ENCODE data around the gene MYOF.
"Not testable (repeated sequence)": the region's sequence is repeated elsewhere in the genome, so short reads cannot be mapped to it uniquely, and the experiment has no call there.

MYOF gene

DNA sequence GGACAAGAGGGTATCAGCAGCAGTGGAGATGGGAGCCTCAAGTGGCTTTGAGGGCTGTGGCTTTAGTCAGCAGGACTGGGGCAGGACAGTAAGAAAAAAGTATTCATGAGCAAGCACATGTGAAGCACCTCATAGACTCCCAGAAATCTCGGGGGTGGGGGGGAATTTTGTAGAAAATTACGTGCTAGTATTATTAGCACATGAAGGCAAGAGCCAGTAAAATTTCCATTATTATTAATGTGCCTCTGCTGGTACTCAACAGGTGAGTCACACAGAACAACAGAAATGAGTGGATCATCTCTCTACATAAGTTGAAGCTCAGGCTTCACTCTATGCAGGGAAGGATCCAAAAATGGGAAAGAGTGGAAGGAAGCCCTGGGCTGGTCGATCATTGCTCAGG lies 114.5 kb downstream of the MYOF start:
- Histone ChIP-seq H3K9ac (ENCODE audit: low read length) (no peak overlapping the region), H3K4me1 (ENCODE audit: control insufficient read depth, insufficient read depth, low read length) (no peaks in the 10 kb centered on the region), H3K4me3 (ENCODE audit: low read length) (no peak overlapping the region), H3K36me3 (ENCODE audit: control insufficient read depth, insufficient read depth, low read length) (peaks cover 3% of the 10 kb centered on the region), H3K27ac (ENCODE audit: low read depth, low read length) (no peak overlapping the region), H3K27me3 (ENCODE audit: control insufficient read depth, insufficient read depth, low read length) (no peaks in the 10 kb centered on the region)

DNA sequence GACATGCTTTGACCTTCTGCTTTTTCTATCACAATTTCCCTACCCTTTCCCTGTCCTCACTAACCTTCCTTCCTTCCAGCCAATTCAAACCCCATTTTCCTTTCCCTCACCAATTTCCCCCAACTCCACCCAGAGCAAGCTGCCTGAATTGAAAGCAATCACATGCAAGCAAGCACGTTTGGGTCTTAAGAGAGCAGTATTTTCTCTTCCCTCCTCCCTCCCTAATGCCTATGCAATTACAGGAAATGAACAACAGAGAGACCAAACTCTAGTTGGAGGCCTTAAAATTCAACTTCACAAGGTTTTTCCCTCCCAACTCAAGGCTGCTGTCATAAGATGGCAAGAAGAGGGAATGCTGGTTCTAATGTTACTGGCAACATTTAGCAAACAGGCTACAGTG lies 117.2 kb downstream of the MYOF start:
- Histone ChIP-seq H3K4me1 (ENCODE audit: control insufficient read depth, insufficient read depth, low read length) (no peaks in the 10 kb centered on the region), H3K27me3 (ENCODE audit: control insufficient read depth, insufficient read depth, low read length) (no peaks in the 10 kb centered on the region), H3K9ac (ENCODE audit: low read length) (no peak overlapping the region), H3K36me3 (ENCODE audit: control insufficient read depth, insufficient read depth, low read length) (peaks cover 5% of the 10 kb centered on the region), H3K4me3 (ENCODE audit: low read length) (no peak overlapping the region), H3K27ac (ENCODE audit: low read depth, low read length) (no peak overlapping the region)

DNA sequence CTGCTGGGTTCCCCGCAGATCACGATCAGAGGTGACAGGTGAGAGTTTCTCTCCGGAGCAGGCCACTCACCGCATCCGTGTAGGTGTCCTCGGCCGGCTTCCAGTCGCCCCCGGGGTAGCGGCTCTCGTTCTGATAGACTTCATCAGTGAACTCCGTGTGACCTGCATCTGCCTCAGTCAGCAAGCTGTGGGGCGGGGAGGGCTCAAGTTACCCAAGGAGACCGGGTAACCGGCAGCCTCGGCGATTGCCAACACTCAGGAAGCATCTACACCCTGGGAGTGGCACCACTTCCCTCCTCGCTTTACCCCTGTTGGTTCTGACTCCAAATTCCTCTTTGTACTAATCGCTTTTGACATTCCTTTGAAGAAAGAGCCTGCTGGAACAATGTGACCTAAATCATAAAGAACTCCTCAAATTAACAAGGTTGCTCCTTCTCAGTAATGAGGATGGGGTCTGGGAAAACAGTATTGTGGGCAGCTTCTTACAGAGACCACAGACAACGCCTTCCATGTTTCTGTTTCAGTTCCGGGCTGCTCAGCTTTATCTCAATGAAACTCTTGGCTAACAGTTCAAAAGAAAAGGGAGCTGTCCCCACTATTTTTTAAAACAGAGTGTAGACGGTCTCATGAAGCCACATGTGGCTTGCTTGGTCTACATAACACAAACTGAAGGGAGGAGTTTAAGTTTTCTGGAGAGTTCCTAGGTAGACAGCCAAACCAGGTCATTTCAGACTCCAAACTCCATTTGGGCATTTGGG lies 118.1 kb downstream of the MYOF start:
- Histone ChIP-seq H3K27me3 (ENCODE audit: control insufficient read depth, insufficient read depth, low read length) (no peaks in the 10 kb centered on the region), H3K27ac (ENCODE audit: low read depth, low read length) (no peak overlapping the region), H3K9ac (ENCODE audit: low read length) (no peak overlapping the region), H3K4me1 (ENCODE audit: control insufficient read depth, insufficient read depth, low read length) (no peaks in the 10 kb centered on the region), H3K36me3 (ENCODE audit: control insufficient read depth, insufficient read depth, low read length) (peaks cover 10% of the 10 kb centered on the region), H3K4me3 (ENCODE audit: low read length) (no peak overlapping the region)

DNA sequence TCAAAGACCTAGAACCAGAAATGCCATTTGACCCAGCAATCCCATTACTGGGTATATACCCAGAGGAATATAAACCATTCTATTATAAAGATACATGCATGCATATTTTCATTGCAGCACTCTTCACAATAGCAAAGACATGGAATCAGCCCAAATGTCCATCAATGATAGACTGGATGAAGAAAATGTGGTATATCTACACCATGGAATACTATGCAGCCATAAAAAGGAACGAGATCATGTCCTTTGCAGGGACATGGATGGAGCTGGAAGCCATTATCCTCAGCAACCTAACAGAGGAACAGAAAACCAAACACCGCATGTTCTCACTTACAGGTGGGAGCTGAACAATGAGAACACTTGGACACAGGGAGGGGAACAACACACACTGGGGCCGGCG lies 123.7 kb downstream of the MYOF start:
- not testable (repeated sequence) for H3K27me3 ChIP-seq (ENCODE audit: control insufficient read depth, insufficient read depth, low read length); H3K4me3 ChIP-seq (ENCODE audit: low read length); H3K9ac ChIP-seq (ENCODE audit: low read length); H3K27ac ChIP-seq (ENCODE audit: low read depth, low read length); H3K4me1 ChIP-seq (ENCODE audit: control insufficient read depth, insufficient read depth, low read length)
- H3K36me3 ChIP-seq (ENCODE audit: control insufficient read depth, insufficient read depth, low read length) = peaks cover 13% of the 10 kb centered on the region

DNA sequence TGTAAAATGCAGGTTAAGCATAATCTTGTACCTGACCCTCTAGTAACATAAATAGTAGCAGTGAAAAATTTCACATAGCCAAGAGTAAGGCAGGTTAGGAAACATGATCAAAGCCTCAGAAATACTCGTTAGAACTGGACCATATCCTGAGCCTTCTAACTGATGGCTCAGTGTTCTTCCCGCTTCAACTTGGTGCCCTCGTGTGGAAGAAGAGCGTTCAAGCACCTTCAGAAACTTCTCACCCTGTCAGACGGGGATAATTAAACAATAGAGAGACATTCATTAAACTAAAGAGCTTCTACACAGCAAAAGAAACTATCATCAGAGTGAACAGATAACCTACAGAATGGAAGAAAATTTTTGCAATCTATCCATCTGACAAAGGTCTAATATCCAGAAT lies 124.5 kb downstream of the MYOF start:
- Histone ChIP-seq H3K36me3 (ENCODE audit: control insufficient read depth, insufficient read depth, low read length) (peaks cover 13% of the 10 kb centered on the region), H3K4me3 (ENCODE audit: low read length) (no peak overlapping the region), H3K9ac (ENCODE audit: low read length) (no peak overlapping the region), H3K4me1 (ENCODE audit: control insufficient read depth, insufficient read depth, low read length) (no peaks in the 10 kb centered on the region), H3K27me3 (ENCODE audit: control insufficient read depth, insufficient read depth, low read length) (no peaks in the 10 kb centered on the region), H3K27ac (ENCODE audit: low read depth, low read length) (no peak overlapping the region)

DNA sequence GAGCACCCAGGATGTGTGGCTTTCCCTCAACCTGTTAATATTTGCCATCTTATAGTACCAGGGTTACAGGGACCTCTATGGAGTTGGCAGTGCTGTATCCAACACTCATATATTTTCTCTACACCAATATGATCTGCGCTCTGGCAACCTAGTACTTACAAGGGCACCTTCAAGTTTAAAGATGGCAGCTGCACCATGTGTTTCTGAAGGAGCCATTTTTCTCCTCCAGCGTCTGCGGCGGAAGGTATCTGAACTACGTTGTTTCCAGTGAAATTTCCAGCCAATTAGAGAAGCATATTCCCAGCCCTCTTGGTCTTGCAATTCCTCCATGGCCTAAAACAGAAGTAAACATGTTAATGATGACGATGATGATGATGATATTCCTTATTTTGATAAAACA lies 125.6 kb downstream of the MYOF start:
- Histone ChIP-seq H3K9ac (ENCODE audit: low read length) (no peak overlapping the region), H3K36me3 (ENCODE audit: control insufficient read depth, insufficient read depth, low read length) (peaks cover 13% of the 10 kb centered on the region), H3K27me3 (ENCODE audit: control insufficient read depth, insufficient read depth, low read length) (no peaks in the 10 kb centered on the region), H3K4me3 (ENCODE audit: low read length) (no peak overlapping the region), H3K27ac (ENCODE audit: low read depth, low read length) (no peak overlapping the region), H3K4me1 (ENCODE audit: control insufficient read depth, insufficient read depth, low read length) (no peaks in the 10 kb centered on the region)

DNA sequence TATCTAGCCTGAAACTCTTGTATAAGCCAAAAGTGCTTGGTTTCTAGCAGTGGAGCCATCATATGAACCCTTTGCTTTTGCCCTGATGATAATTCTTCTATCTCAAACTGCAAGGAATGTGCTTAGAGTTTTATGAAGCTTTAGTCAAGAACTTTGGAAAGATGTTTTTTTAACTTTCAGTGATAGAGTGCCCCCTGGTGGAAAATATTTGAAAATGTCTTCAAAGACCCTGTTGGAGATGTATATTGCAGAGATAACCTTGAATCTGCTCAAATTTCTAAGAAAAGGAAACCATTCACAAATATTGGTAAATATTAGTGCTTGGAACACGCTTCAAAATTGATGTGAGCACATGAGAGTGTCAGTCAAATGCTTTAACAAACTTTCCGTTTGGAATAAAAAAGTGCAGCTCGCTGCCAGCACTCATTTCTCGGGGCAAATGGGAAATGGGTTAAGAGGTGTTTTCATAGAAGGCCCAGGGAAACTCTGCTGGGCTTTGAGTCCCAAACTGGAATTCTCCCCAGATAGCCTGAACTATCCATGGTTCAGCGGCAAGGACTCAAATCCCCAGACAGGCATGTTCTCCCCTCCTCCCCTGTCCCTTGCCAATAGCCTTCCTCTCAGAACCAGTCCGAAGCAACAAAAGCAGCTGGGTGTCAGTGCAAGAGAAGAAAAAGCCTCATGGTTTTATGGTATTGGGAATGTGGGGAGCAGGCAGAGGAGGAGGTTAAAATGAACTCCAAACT lies 129.3 kb downstream of the MYOF start:
- no peak overlapping the region for H3K27ac ChIP-seq (ENCODE audit: low read depth, low read length)
- H3K36me3 ChIP-seq (ENCODE audit: control insufficient read depth, insufficient read depth, low read length) = peaks cover 31% of the 10 kb centered on the region
- H3K27me3 ChIP-seq (ENCODE audit: control insufficient read depth, insufficient read depth, low read length) = no peaks in the 10 kb centered on the region
- H3K4me1 ChIP-seq (ENCODE audit: control insufficient read depth, insufficient read depth, low read length) = no peaks in the 10 kb centered on the region
- H3K4me3 ChIP-seq (ENCODE audit: low read length) = no peak overlapping the region
- H3K9ac ChIP-seq (ENCODE audit: low read length) = no peak overlapping the region

DNA sequence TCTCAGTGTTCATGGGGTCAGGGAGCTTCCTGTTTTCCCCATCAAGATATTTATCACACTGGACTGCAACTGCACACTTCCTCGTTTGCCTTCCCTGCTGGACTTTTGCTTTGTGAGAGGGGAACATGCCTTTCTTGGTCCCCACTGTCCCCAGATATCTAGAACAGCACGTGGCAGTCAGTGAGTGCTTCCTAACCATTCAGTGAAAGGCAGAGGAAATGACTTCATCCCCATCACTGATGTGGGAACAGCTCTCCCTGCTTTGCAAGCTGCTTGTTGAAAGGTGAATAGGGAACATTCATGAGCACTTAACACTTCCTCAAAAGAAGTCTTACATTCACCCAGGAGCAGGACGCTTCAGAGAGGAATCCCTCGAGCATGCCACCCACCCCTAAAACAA lies 135.4 kb downstream of the MYOF start:
- Histone ChIP-seq H3K27ac (ENCODE audit: low read depth, low read length) (no peak overlapping the region), H3K9ac (ENCODE audit: low read length) (no peak overlapping the region), H3K27me3 (ENCODE audit: control insufficient read depth, insufficient read depth, low read length) (no peaks in the 10 kb centered on the region), H3K36me3 (ENCODE audit: control insufficient read depth, insufficient read depth, low read length) (peaks cover 50% of the 10 kb centered on the region), H3K4me3 (ENCODE audit: low read length) (no peak overlapping the region), H3K4me1 (ENCODE audit: control insufficient read depth, insufficient read depth, low read length) (no peaks in the 10 kb centered on the region)

DNA sequence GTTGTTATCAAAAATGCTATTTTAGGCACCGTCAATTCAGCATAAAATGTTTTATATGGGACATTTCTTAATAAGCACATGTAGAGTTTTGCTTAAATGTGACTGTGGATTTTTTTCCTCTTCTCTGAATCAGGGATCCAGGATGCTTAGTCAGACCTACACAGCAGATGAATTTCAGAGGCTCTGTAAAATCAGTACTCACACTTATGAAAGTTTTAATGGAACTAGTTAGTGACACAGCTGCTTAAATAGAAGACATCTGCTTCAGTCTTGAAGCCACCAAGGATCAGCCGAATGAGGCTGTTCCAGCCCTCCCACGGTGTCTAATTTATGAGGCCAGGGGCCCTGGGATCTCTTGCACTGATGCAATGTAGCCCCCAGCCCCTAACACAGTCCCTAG lies 136.0 kb downstream of the MYOF start:
- H3K4me3 ChIP-seq (ENCODE audit: low read length) = no peak overlapping the region
- no peaks in the 10 kb centered on the region for H3K4me1 ChIP-seq (ENCODE audit: control insufficient read depth, insufficient read depth, low read length)
- no peak overlapping the region for H3K27ac ChIP-seq (ENCODE audit: low read depth, low read length)
- H3K36me3 ChIP-seq (ENCODE audit: control insufficient read depth, insufficient read depth, low read length) = peaks cover 49% of the 10 kb centered on the region
- H3K9ac ChIP-seq (ENCODE audit: low read length) = no peak overlapping the region
- no peaks in the 10 kb centered on the region for H3K27me3 ChIP-seq (ENCODE audit: control insufficient read depth, insufficient read depth, low read length)

DNA sequence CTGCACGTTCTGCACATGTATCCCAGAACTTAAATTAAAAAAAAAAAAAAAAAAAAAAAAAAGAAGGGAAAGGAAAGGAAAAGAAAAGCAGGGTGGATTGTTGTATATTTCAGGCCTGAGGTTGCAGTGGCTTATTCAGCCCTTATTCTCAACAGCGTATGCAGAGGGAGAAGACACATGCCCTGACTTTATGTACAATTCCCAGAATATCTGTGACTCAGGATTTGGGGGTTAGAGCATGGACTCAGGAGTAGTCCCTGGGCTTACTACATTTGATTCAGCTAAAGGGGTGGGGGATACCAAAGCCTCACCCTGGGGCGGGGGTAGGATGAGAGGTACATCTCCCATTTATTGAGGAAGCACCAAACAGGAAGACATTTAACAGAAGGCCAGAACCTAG lies 137.4 kb downstream of the MYOF start:
- Histone ChIP-seq H3K4me1 (ENCODE audit: control insufficient read depth, insufficient read depth, low read length) (no peaks in the 10 kb centered on the region), H3K27me3 (ENCODE audit: control insufficient read depth, insufficient read depth, low read length) (no peaks in the 10 kb centered on the region), H3K9ac (ENCODE audit: low read length) (no peak overlapping the region), H3K36me3 (ENCODE audit: control insufficient read depth, insufficient read depth, low read length) (peaks cover 43% of the 10 kb centered on the region), H3K27ac (ENCODE audit: low read depth, low read length) (no peak overlapping the region), H3K4me3 (ENCODE audit: low read length) (no peak overlapping the region)

DNA sequence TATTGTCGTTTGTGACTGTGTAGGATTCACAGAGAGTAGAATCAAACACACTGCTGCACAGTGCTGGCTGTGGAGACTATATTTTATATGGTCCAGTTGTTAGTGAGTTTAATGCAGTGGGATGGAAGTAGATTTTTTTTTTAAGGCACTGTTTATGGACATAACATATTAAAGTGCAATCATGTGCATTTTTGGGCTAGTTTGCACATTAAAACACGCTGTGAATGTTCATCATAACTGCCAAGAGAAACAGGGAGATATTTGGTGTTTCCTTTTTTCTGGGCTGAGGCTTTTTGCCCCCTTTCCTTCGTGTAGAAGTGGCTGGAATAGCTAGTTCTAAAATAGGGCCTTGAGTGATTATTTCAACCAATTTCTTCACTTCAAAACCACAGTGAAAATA lies 139.2 kb downstream of the MYOF start:
- Histone ChIP-seq H3K4me1 (ENCODE audit: control insufficient read depth, insufficient read depth, low read length) (no peaks in the 10 kb centered on the region), H3K36me3 (ENCODE audit: control insufficient read depth, insufficient read depth, low read length) (peaks cover 27% of the 10 kb centered on the region), H3K27ac (ENCODE audit: low read depth, low read length) (no peak overlapping the region), H3K9ac (ENCODE audit: low read length) (no peak overlapping the region), H3K4me3 (ENCODE audit: low read length) (no peak overlapping the region), H3K27me3 (ENCODE audit: control insufficient read depth, insufficient read depth, low read length) (no peaks in the 10 kb centered on the region)

DNA sequence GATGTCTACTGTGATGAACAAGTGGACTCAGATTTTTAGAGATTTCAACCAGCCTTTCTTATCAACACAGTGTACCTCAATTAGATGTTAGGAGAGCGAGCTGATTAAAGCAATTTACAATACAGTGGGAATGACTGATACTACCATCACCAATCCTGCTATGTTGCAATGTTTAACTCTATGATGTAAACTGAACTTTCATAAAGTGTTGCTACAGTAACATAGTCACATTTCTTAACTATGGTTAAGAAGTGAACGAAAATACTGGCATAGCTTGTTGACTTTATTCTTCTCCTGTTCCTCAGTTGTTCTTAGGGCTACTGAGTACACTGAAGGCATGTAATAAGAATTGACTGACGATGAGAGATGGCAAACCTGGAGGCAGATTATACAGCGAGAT lies 139.8 kb downstream of the MYOF start:
- Histone ChIP-seq H3K9ac (ENCODE audit: low read length) (no peak overlapping the region), H3K36me3 (ENCODE audit: control insufficient read depth, insufficient read depth, low read length) (peaks cover 26% of the 10 kb centered on the region), H3K27ac (ENCODE audit: low read depth, low read length) (no peak overlapping the region), H3K27me3 (ENCODE audit: control insufficient read depth, insufficient read depth, low read length) (no peaks in the 10 kb centered on the region), H3K4me3 (ENCODE audit: low read length) (no peak overlapping the region), H3K4me1 (ENCODE audit: control insufficient read depth, insufficient read depth, low read length) (no peaks in the 10 kb centered on the region)

DNA sequence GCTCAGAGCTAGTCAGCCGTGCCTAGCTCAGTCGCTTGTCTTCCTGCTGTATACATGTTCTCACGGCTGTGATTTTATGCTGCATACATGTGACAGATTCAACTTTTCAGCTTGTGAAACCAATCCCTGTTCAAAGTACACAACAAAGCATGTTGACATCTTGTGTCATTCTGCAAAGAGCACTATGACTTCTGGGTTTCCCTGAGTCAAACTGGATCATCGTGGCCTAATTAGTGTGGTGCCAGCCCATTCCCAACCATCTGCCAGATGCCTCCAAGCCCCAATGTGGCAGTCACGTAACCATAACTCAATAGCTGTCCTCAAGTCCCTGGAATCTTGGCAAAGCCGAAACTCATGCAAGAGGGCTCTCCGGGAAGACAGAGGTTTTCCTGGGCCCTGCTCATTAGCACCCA lies 144.8 kb downstream of the MYOF start:
- H3K27me3 ChIP-seq (ENCODE audit: control insufficient read depth, insufficient read depth, low read length) = no peaks in the 10 kb centered on the region
- H3K4me1 ChIP-seq (ENCODE audit: control insufficient read depth, insufficient read depth, low read length) = no peaks in the 10 kb centered on the region
- H3K9ac ChIP-seq (ENCODE audit: low read length) = no peak overlapping the region
- H3K4me3 ChIP-seq (ENCODE audit: low read length) = no peak overlapping the region
- H3K36me3 ChIP-seq (ENCODE audit: control insufficient read depth, insufficient read depth, low read length) = peaks cover 37% of the 10 kb centered on the region
- no peak overlapping the region for H3K27ac ChIP-seq (ENCODE audit: low read depth, low read length)

All from rectal smooth muscle tissue (tissue), 1 donor.